COLO668 (cell line): ENCODE results near the gene DMAC2L.
"Not testable (repeated sequence)": the region's sequence is repeated elsewhere in the genome, so short reads cannot be mapped to it uniquely, and the experiment has no call there.

Experiments
- DNase-seq: peaks from one replicate; lab custom pipeline; 2025; ENCODE audit not compliant: unreplicated experiment; lab: John Stamatoyannopoulos, UW

DMAC2L gene

GRCh38 chr14:50353126-50353525 is 41.0 kb downstream of the DMAC2L start:
- no peak for DNase-seq

- no peak for DNase-seq
These were observed 42.4 kb downstream of the DMAC2L start for GRCh38 chr14:50354527-50354926.

- DNase-seq = no peak
These were observed 43.6 kb downstream of the DMAC2L start for GRCh38 chr14:50355692-50356091.

GRCh38 chr14:50356283-50356682 is 44.2 kb downstream of the DMAC2L start:
- not testable (repeated sequence) for DNase-seq

- no peak for DNase-seq
These were observed 45.0 kb downstream of the DMAC2L start for GRCh38 chr14:50357124-50357523.

GRCh38 chr14:50357753-50358395 is 45.8 kb downstream of the DMAC2L start:
- DNase-seq = no peak

- DNase-seq = no peak
These were observed 47.5 kb downstream of the DMAC2L start for GRCh38 chr14:50359631-50360030.

GRCh38 chr14:50360093-50360492 is 48.0 kb downstream of the DMAC2L start:
- no peak for DNase-seq

- no peak for DNase-seq
These were observed 48.7 kb downstream of the DMAC2L start for GRCh38 chr14:50360851-50361250.

GRCh38 chr14:50361473-50362403 is 49.6 kb downstream of the DMAC2L start:
- not testable (repeated sequence) for DNase-seq

GRCh38 chr14:50362764-50363713 is 50.9 kb downstream of the DMAC2L start:
- no peak for DNase-seq

- no peak for DNase-seq
These were observed 51.6 kb downstream of the DMAC2L start for GRCh38 chr14:50363714-50364111.

GRCh38 chr14:50364792-50365191 is 52.7 kb downstream of the DMAC2L start:
- no peak for DNase-seq

- not testable (repeated sequence) for DNase-seq
These were observed 53.4 kb downstream of the DMAC2L start for GRCh38 chr14:50365572-50365971.

GRCh38 chr14:50366115-50366514 is 54.0 kb downstream of the DMAC2L start:
- no peak for DNase-seq

- no peak for DNase-seq
These were observed 54.5 kb downstream of the DMAC2L start for GRCh38 chr14:50366589-50366988.

GRCh38 chr14:50371546-50371945 is 59.4 kb downstream of the DMAC2L start:
- no peak for DNase-seq

GRCh38 chr14:50373959-50374358 is 61.8 kb downstream of the DMAC2L start:
- no peak for DNase-seq

- DNase-seq = no peak
These were observed 63.6 kb downstream of the DMAC2L start for GRCh38 chr14:50375760-50376159.
